IPS-18a (cell line): Measurements from ENCODE around the gene DAB2.

Experiments
- H3K27ac ChIP-seq: one replicate; pipeline ENCODE4 v1.5.1; 2013; ENCODE audit warnings: low read length
- H3K27me3 ChIP-seq: one replicate; pipeline ENCODE4 v1.6.1; 2013; ENCODE audit warnings: mild to moderate bottlenecking, low read length; ENCODE audit not compliant: control insufficient read depth, insufficient read depth
- H3K36me3 ChIP-seq: one replicate; pipeline ENCODE4 v1.6.1; 2013; ENCODE audit warnings: low read depth, low read length; ENCODE audit not compliant: control insufficient read depth
- H3K4me1 ChIP-seq: one replicate; pipeline ENCODE4 v1.6.1; 2013; ENCODE audit warnings: low read depth, low read length; ENCODE audit not compliant: control insufficient read depth
- H3K4me3 ChIP-seq: one replicate; pipeline ENCODE4 v1.5.1; 2013; ENCODE audit warnings: low read length
- H3K9ac ChIP-seq: one replicate; pipeline ENCODE4 v1.6.1; 2013; ENCODE audit warnings: mild to moderate bottlenecking, low read length, moderate library complexity
- H3K9me3 ChIP-seq: one replicate; pipeline ENCODE4 v1.6.1; 2013; ENCODE audit warnings: low read depth, low read length; ENCODE audit not compliant: control insufficient read depth

Gene DAB2

GRCh38 chr5:39371367-39371635 lies 53.5 kb downstream of the DAB2 start:
- no peaks in the 10 kb centered on the region for H3K9me3 ChIP-seq
- no peak overlapping the region for H3K9ac ChIP-seq
- H3K27me3 ChIP-seq: no peaks in the 10 kb centered on the region
- H3K4me1 ChIP-seq: peaks cover 5% of the 10 kb centered on the region
- H3K27ac ChIP-seq: no peak overlapping the region
- no peaks in the 10 kb centered on the region for H3K36me3 ChIP-seq
- no peak overlapping the region for H3K4me3 ChIP-seq

- Histone ChIP-seq H3K4me1 (peaks cover 5% of the 10 kb centered on the region), H3K9me3 (no peaks in the 10 kb centered on the region), H3K27me3 (no peaks in the 10 kb centered on the region), H3K9ac (no peak overlapping the region), H3K27ac (no peak overlapping the region), H3K36me3 (no peaks in the 10 kb centered on the region), H3K4me3 (no peak overlapping the region)
These were observed 54.0 kb downstream of the DAB2 start for GRCh38 chr5:39370555-39371366.

- no peaks in the 10 kb centered on the region for H3K36me3 ChIP-seq
- no peak overlapping the region for H3K4me3 ChIP-seq
- H3K27me3 ChIP-seq: no peaks in the 10 kb centered on the region
- H3K9ac ChIP-seq: no peak overlapping the region
- no peak overlapping the region for H3K27ac ChIP-seq
- peaks cover 5% of the 10 kb centered on the region for H3K4me1 ChIP-seq
- H3K9me3 ChIP-seq: no peaks in the 10 kb centered on the region
These were observed 55.5 kb downstream of the DAB2 start for GRCh38 chr5:39369123-39369815.

DNA sequence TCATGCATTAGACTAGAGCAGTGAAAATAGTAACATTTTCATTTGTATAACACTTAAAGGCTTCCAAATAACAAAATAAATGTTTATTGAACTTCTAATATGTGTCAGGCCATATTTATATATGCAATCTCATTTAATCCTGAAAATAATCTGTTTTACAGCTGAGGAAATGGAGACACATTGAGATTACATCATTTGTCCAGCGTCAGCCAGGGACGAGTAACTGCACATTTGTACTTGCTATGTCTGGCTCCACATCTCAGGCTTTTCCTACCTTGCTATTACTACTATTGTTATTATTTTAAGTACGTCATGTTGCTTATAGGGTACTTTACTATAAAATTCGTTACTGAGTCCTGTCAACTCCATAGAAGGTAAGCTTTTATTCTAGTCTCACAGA lies 56.7 kb downstream of the DAB2 start:
- H3K9ac ChIP-seq: no peak overlapping the region
- H3K9me3 ChIP-seq: no peaks in the 10 kb centered on the region
- H3K27ac ChIP-seq: no peak overlapping the region
- H3K27me3 ChIP-seq: no peaks in the 10 kb centered on the region
- no peaks in the 10 kb centered on the region for H3K36me3 ChIP-seq
- no peak overlapping the region for H3K4me3 ChIP-seq
- H3K4me1 ChIP-seq: peaks cover 5% of the 10 kb centered on the region

DNA sequence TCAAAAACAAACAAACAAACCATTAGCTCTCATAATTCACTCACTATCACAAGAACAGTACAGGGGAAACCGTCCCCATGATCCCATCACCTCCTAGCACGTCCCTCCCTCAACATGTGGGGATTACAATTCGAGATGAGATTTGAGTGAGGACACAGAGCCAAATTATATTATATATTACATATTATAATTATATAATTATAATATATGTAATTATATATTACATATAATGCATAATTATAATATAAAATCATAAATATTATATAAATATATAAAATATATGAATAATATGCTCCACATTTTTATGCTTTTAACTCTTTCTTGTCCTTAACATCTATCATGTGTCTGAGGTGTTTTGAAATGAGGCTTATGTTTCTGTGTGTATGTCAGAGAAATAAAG lies 57.1 kb downstream of the DAB2 start:
- Histone ChIP-seq H3K27ac (no peak overlapping the region), H3K9me3 (no peaks in the 10 kb centered on the region), H3K4me1 (peaks cover 5% of the 10 kb centered on the region), H3K4me3 (no peak overlapping the region), H3K36me3 (no peaks in the 10 kb centered on the region), H3K9ac (no peak overlapping the region), H3K27me3 (no peaks in the 10 kb centered on the region)

GRCh38 chr5:39364367-39364766 lies 60.4 kb downstream of the DAB2 start, which contains the start of gene C9:
Gene C9, minus strand, starts transcription at chr5:39364495. Its CDS starts 31 bp downstream, at chr5:39364464.
- Histone ChIP-seq H3K9ac (no peak within 1 kb of the TSS), H3K4me3 (no peak within 1 kb of the TSS), H3K27ac (no peak within 1 kb of the TSS), H3K36me3 (no peaks in the 10 kb centered on the region), H3K9me3 (no peaks in the 10 kb centered on the region), H3K4me1 (peaks cover 3% of the 10 kb centered on the region), H3K27me3 (no peaks in the 10 kb centered on the region)

GRCh38 chr5:39363217-39363616 lies 61.6 kb downstream of the DAB2 start:
- H3K4me1 ChIP-seq: peaks cover 3% of the 10 kb centered on the region
- H3K4me3 ChIP-seq: no peak overlapping the region
- H3K36me3 ChIP-seq: no peaks in the 10 kb centered on the region
- no peaks in the 10 kb centered on the region for H3K9me3 ChIP-seq
- no peaks in the 10 kb centered on the region for H3K27me3 ChIP-seq
- no peak overlapping the region for H3K9ac ChIP-seq
- no peak overlapping the region for H3K27ac ChIP-seq

DNA sequence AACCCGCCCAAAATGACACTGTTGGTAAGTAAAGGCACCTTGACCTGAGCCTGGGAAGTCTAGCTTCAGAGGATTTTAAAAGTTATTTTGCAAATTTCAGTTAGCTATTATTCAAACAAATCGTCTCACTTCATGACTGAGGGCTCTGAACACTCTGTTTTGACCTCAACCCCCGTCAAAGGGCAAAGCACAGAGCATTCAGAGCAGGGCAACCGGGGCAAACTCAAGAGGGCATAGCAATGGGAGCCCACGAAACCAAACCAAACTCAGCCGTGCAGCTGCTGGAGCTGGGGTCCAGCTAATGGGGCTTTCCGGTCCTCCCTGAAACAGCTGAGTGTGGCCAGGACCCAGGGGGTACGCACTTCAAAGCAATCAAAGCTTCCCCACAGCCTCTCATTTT lies 62.1 kb downstream of the DAB2 start:
- H3K4me3 ChIP-seq: no peak overlapping the region
- H3K36me3 ChIP-seq: no peaks in the 10 kb centered on the region
- no peaks in the 10 kb centered on the region for H3K9me3 ChIP-seq
- peaks cover 3% of the 10 kb centered on the region for H3K4me1 ChIP-seq
- H3K9ac ChIP-seq: no peak overlapping the region
- H3K27ac ChIP-seq: no peak overlapping the region
- no peaks in the 10 kb centered on the region for H3K27me3 ChIP-seq

DNA sequence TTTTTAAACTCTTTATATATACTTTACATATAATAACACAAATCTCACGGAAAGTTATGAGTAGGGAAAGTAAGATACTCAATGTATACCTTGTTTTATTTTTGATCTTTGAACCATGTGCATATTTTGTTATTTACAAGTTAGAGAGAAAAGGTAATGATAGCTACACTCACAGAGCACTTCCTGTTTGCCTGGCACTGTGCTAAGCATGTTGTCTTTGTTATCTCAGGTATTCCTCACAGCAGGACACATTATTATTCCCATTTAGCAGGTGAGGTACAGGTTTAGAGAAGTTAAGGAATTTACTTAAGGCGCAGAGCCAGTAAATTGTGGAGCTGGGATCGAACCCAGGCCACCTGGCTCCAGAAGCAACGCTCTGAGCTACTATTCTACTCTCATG lies 63.5 kb downstream of the DAB2 start:
- no peak overlapping the region for H3K4me3 ChIP-seq
- H3K27ac ChIP-seq: no peak overlapping the region
- H3K9ac ChIP-seq: no peak overlapping the region
- H3K36me3 ChIP-seq: no peaks in the 10 kb centered on the region
- no peaks in the 10 kb centered on the region for H3K27me3 ChIP-seq
- H3K9me3 ChIP-seq: no peaks in the 10 kb centered on the region
- peaks cover 9% of the 10 kb centered on the region for H3K4me1 ChIP-seq

DNA sequence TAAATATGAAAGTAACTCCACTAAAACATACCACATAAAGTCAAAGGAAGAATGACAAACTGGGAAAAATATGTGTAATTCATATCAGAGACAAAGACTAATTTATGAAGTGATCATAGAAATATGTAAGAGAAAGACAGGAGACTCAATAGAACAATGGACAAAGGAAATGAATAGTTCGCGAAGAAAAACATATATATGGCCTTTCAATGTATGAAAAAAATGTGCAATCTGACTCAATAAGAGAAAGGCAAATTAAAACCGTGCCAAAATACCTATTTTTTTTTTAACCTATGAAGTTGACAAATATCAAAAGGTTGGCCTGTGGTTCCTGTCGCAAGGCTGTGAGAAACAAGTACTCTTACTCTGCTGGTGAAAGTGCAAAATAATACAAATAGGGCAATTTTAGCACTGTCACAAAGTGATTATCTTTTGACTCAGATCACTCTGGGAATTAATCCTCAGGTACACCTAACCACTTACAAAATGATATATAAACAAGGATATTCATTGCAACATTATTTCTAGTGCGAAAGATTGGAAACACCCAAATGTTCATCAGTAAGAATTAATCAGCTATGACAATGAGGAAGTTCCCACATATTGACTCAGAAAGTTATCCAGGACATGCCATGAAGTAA lies 64.2 kb downstream of the DAB2 start:
- Histone ChIP-seq H3K4me1 (peaks cover 10% of the 10 kb centered on the region), H3K9me3 (no peaks in the 10 kb centered on the region), H3K27me3 (no peaks in the 10 kb centered on the region), H3K27ac (no peak overlapping the region), H3K9ac (no peak overlapping the region), H3K4me3 (no peak overlapping the region), H3K36me3 (no peaks in the 10 kb centered on the region)

DNA sequence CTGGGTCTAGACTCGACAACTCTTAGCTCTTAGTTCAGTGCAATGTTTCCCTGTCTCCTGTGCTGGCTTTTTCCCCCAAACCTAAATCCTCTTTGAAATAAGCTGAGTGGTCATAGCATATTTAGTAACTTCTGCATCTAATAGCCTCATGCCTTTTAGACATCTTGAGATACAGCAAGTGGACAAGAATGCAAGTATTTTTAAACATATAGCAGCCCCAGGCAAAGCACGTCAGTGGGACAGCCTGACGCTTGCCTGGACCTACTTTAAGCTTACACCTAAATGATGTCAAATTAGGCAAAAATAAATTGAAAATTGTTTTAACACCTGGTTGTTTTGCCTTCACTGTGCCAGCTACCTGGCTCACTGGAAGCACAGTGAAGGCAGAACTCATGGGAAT lies 68.5 kb downstream of the DAB2 start:
- H3K4me3 ChIP-seq: no peak overlapping the region
- H3K9me3 ChIP-seq: peaks cover 3% of the 10 kb centered on the region
- peaks cover 8% of the 10 kb centered on the region for H3K4me1 ChIP-seq
- no peaks in the 10 kb centered on the region for H3K36me3 ChIP-seq
- no peaks in the 10 kb centered on the region for H3K27me3 ChIP-seq
- H3K27ac ChIP-seq: no peak overlapping the region
- H3K9ac ChIP-seq: no peak overlapping the region
